Subcutaneous abdominal adipose tissue (tissue), 5 donors: ENCODE results near the gene CSTF2T.

Experiments
- H3K27ac ChIP-seq: one replicate; pipeline ENCODE4 v1.7.0; 2013; ENCODE audit warnings: low read depth, mild to moderate bottlenecking, inconsistent platforms, low read length, moderate library complexity
- H3K27me3 ChIP-seq, 5 donors: one replicate each; pipeline ENCODE4 v1.7.0; 2013; ENCODE audit warnings: low read length in 5 of 5, inconsistent platforms in 1 of 5; ENCODE audit not compliant: control insufficient read depth in 5 of 5, insufficient read depth in 4 of 5
- H3K36me3 ChIP-seq, 5 donors: one replicate each; pipeline ENCODE4 v1.7.0; 2013; ENCODE audit warnings: low read length in 5 of 5; ENCODE audit not compliant: control insufficient read depth in 5 of 5, insufficient read depth in 5 of 5
- H3K4me1 ChIP-seq, 5 donors: one replicate each; pipeline ENCODE4 v1.7.0; 2013; ENCODE audit warnings: low read length in 5 of 5, mild to moderate bottlenecking in 3 of 5, moderate library complexity in 1 of 5; ENCODE audit not compliant: control insufficient read depth in 5 of 5, insufficient read depth in 5 of 5
- H3K4me3 ChIP-seq, 5 donors: one replicate each; pipeline ENCODE4 v1.7.0; 2013; ENCODE audit warnings: low read length in 5 of 5, low read depth in 1 of 5
- H3K9ac ChIP-seq, 5 donors: one replicate each; pipeline ENCODE4 v1.7.0; 2013; ENCODE audit warnings: low read length in 5 of 5, mild to moderate bottlenecking in 4 of 5, moderate library complexity in 3 of 5
- H3K9me3 ChIP-seq, 5 donors: one replicate each; pipeline ENCODE4 v1.7.0; 2013; ENCODE audit warnings: low read length in 5 of 5; ENCODE audit not compliant: control insufficient read depth in 5 of 5
- donor health status: healthy.
- donor health status: healthy.
- donor health status: healthy.
- donor health status: healthy.
- donor health status: healthy.

Gene CSTF2T

DNA sequence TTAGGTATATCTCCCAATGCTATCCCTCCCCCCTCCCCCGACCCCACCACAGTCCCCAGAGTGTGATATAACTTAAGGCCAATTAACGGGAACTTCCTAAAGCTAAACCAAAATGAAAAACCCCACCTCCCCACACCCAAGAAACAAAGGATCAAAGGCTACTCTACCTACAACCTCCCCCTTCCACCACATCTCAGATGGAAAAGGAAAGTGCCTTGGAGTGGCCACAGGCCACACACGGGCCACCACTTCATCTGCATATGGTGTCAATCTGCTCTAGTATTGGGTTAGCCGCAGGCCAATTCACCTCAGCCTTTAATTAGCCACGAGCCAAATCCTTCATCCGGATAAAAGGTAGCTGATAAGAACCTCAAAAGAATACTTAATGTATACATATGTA, 19.6 kb downstream of the CSTF2T start:
- H3K27me3 ChIP-seq = no peaks in the 10 kb centered on the region
- no peak overlapping the region for H3K9ac ChIP-seq
- H3K4me3 ChIP-seq = no peak overlapping the region
- no peaks in the 10 kb centered on the region for H3K36me3 ChIP-seq
- H3K4me1 ChIP-seq = peaks cover 0 to 12% (median 9%) of the 10 kb centered on the region in 5 donors
- H3K9me3 ChIP-seq = no peaks in the 10 kb centered on the region
- no peak overlapping the region for H3K27ac ChIP-seq

DNA sequence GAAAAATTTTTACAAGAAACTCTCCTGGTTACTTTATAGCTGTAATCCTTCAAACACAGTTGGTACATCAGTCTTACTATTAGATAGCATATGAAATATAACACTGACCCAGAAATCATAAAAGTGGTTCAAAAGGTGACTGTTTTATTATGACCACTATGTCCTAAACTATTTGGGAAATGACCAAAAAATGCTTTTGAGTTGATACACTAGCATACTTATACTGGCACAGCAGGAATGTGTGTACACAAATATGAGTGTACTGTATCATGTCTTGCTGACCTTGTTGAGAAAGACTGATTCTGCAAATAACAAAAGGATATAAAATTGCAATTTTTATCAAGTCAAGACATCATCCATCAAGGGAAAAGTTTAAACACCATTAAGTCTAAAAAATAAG, 24.3 kb downstream of the CSTF2T start:
- H3K36me3 ChIP-seq = no peaks in the 10 kb centered on the region
- peaks cover 0 to 6% (median 3%) of the 10 kb centered on the region in 5 donors for H3K9me3 ChIP-seq
- H3K4me3 ChIP-seq = no peak overlapping the region
- no peak overlapping the region for H3K9ac ChIP-seq
- no peak overlapping the region for H3K27ac ChIP-seq
- no peaks in the 10 kb centered on the region for H3K4me1 ChIP-seq
- no peaks in the 10 kb centered on the region for H3K27me3 ChIP-seq

DNA sequence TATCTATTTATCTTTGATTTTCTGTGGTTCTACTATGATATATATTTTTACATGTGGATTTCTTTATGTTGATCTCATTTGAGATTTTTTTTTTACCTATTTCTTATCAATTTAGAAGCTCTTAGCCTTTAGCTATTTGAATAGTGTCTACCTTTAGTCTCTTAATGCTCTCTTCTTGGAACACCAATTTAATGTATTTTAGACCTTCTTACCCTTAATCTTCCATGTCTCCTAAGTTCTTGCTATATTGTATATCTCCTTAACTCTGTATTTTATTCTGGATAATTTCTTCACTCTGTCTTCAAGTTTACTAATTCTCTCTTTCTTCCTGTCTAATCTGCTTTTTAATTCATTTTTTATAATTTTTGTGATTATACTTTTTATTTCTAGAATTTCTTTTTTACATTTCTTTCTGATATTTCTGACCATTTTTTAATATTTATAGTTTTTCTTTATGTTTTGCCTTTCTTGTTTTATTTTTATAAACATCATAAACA, 27.3 kb downstream of the CSTF2T start:
- H3K9me3 ChIP-seq = peaks cover 0 to 6% (median 3%) of the 10 kb centered on the region in 5 donors
- no peaks in the 10 kb centered on the region for H3K27me3 ChIP-seq
- H3K4me3 ChIP-seq = no peak overlapping the region
- H3K9ac ChIP-seq = no peak overlapping the region
- H3K27ac ChIP-seq = no peak overlapping the region
- H3K36me3 ChIP-seq = no peaks in the 10 kb centered on the region
- H3K4me1 ChIP-seq = no peaks in the 10 kb centered on the region

DNA sequence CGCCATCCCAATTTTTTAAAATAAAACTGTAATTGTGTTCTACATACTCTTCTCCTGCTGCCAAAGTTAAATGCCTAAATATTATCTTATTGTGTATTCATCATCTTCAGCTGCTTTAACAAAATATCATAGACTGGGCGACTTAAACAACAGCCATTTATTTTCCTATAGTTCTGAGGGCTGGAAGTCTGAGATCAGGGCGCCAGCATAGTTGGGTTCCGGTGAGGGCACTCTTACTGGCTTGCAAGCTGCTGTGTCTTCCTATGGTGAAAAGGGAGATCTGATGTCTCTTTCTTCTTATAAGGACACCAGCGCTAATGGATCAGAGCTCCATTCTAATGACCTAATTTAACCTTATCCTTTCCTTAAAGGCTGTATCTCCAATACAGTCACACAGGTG, 30.4 kb downstream of the CSTF2T start:
- Histone ChIP-seq H3K36me3 (no peaks in the 10 kb centered on the region), H3K27ac (no peak overlapping the region), H3K9me3 (peaks cover 0 to 6% (median 3%) of the 10 kb centered on the region in 5 donors), H3K4me3 (no peak overlapping the region), H3K27me3 (no peaks in the 10 kb centered on the region), H3K9ac (no peak overlapping the region), H3K4me1 (no peaks in the 10 kb centered on the region)

DNA sequence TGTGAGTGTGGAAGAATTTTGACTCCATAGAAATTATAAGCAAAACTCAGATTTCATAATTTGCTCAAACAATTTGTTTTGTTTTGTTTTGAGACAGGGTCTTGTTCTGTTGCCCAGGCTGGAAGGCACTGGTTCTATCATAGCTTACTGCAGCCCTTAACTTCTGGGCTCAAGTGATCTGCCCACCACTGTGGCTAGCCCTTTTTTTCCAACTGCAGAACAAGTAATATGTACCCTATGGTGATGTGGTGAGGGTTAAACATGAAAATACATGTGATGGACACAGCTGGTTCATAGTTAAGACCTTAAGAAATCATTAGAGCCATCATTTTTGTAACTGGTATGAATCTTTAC, 31.1 kb downstream of the CSTF2T start:
- no peaks in the 10 kb centered on the region for H3K36me3 ChIP-seq
- H3K9me3 ChIP-seq = peaks cover 0 to 6% (median 3%) of the 10 kb centered on the region in 5 donors
- no peak overlapping the region for H3K4me3 ChIP-seq
- H3K9ac ChIP-seq = no peak overlapping the region
- H3K27ac ChIP-seq = no peak overlapping the region
- H3K4me1 ChIP-seq = no peaks in the 10 kb centered on the region
- no peaks in the 10 kb centered on the region for H3K27me3 ChIP-seq

DNA sequence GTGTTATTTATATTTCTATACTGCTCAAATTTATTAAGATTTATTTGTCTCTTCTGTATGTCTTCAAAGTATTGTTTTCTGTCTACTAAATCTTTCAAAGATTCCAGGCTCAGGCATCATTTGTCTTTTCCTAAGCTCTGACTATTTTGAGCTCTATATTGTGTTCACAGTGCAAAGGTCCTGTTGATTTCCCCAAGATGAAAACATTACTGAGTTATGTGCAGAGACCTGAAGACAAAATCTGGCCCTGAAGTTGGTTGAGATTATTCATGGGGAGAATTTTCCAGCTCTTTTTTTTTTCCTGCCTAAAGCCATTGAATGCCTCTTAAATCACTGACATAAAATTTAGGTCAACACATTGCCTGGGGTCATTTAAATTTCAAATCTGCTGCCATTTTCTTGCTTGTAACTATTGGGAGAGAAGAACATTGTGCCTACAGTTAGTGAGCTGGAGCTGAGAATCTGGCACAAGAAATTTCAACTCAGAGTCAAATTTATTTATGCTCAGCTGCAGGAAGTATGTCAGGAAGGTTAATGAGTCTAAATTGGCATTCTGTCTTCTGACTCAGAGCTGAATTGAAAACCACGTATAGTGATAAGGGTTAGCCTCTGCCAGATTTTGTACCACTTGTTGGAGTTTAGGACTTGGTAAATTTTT, 31.6 kb downstream of the CSTF2T start:
- no peaks in the 10 kb centered on the region for H3K36me3 ChIP-seq
- no peak overlapping the region for H3K27ac ChIP-seq

DNA sequence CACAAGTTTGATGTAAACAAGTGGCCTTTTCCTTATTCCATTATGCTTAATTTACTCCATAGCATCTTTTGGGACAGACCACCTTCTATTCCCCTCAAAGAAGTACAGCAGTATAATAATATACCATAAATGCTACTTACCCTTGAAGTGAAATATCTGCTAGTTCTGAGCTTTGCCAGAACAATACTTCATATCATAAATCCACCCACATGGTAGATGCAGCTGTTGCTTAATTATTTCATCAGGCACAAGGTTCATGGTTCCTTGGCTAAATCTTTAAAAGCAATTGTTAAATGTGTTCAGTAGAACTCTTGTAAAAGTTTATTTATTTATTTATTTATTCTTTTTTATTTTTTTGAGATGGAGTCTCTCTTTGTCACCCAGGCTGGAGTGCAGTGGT, 32.9 kb downstream of the CSTF2T start:
- H3K9ac ChIP-seq = no peak overlapping the region
- no peaks in the 10 kb centered on the region for H3K4me1 ChIP-seq
- H3K27me3 ChIP-seq = no peaks in the 10 kb centered on the region
- no peak overlapping the region for H3K27ac ChIP-seq
- H3K36me3 ChIP-seq = no peaks in the 10 kb centered on the region
- H3K9me3 ChIP-seq = no peaks in the 10 kb centered on the region
- H3K4me3 ChIP-seq = no peak overlapping the region

More for the DNA sequence above, 31.6 kb downstream of the CSTF2T start:
- H3K27me3 ChIP-seq = no peaks in the 10 kb centered on the region
- H3K4me1 ChIP-seq = no peaks in the 10 kb centered on the region
- peaks cover 0 to 6% (median 3%) of the 10 kb centered on the region in 5 donors for H3K9me3 ChIP-seq
- no peak overlapping the region for H3K4me3 ChIP-seq
- H3K9ac ChIP-seq = no peak overlapping the region

DNA sequence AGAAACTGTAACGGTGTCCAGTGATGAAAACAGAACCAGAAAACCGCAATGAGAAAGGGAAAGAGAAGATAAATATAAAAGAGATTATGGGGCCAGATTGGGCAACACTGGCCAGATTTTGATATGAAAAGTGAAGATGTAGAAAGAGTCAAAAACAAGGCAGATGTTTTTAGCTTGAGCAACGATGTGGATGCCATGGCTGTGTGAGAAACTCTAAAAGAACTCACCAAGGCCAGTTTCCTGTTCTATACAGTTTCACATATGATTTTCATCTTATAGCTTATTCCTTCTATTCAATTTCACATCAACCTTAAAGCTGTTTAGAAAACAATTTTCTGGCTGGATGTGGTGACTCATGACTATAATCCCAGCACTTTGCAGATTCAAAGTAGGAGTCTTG, 36.3 kb downstream of the CSTF2T start:
- H3K27ac ChIP-seq = no peak overlapping the region
- H3K27me3 ChIP-seq = no peaks in the 10 kb centered on the region
- no peak overlapping the region for H3K4me3 ChIP-seq
- no peaks in the 10 kb centered on the region for H3K4me1 ChIP-seq
- no peaks in the 10 kb centered on the region for H3K36me3 ChIP-seq
- H3K9ac ChIP-seq = no peak overlapping the region
- H3K9me3 ChIP-seq = no peaks in the 10 kb centered on the region

DNA sequence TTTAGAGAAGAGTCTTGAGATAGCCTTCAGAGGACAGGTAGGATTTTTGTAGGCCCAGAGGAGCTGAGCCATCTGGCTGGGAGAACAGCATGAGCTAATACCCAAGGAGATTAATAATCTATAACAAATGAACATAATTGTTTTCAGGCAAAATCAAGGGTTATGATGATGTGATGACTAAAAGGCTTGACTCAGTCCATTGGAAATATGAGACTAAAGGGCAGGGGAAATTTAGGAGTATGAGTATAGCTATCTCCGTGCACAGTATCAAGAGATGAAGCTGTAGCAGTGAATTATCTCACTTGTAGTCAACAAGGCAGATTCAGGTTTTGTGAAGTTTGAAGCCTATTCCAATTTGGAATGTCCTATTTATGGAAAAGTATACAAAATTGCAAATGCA, 40.1 kb downstream of the CSTF2T start:
- H3K4me3 ChIP-seq = no peak overlapping the region
- no peaks in the 10 kb centered on the region for H3K4me1 ChIP-seq
- H3K36me3 ChIP-seq = no peaks in the 10 kb centered on the region
- H3K27ac ChIP-seq = no peak overlapping the region
- no peak overlapping the region for H3K9ac ChIP-seq
- H3K27me3 ChIP-seq = no peaks in the 10 kb centered on the region
- no peaks in the 10 kb centered on the region for H3K9me3 ChIP-seq

DNA sequence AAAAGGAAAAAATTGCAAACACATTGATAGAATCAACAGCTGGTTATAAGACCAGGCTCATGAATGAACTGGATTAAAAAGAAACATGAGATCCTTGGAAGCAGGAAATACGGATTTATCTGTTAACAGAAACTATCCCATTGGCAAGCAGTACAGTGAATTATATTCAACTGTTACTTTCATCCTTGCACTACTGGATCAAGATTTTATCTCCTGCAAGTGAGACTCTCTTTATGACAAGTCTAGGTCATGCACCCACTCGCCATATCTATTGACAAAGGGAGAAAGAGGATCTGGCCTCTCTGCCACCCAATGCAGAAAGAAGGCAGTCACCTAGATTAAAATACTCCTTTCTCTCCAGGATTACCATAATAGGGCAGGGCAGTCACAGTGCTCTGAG, 41.4 kb downstream of the CSTF2T start:
- Histone ChIP-seq H3K4me3 (no peak overlapping the region), H3K36me3 (no peaks in the 10 kb centered on the region), H3K27me3 (no peaks in the 10 kb centered on the region), H3K27ac (no peak overlapping the region), H3K4me1 (no peaks in the 10 kb centered on the region), H3K9me3 (no peaks in the 10 kb centered on the region), H3K9ac (no peak overlapping the region)
